LNCaP clone FGC (cell line): Measurements from ENCODE around the gene CYSRT1.

ENCODE experiments used
- DNase-seq: peaks from one replicate; pipeline ENCODE4 v3.0.0-alpha.2; 2011; ENCODE audit warnings: low read depth
- H3K4me3 ChIP-seq: 2 replicates; pipeline ENCODE4 v1.5.1; 2011; ENCODE audit warnings: mild to moderate bottlenecking, low read depth, low read length, control low read depth
- TF ChIP-seq, protein P1 (sequence below): IDR thresholded peaks from 2 replicates; pipeline ENCODE4 v1.5.1; 2012; ENCODE audit warnings: mild to moderate bottlenecking; ENCODE audit not compliant: control insufficient read depth, insufficient read depth; ENCODE audit errors: extremely low read depth

Gene CYSRT1

DNA sequence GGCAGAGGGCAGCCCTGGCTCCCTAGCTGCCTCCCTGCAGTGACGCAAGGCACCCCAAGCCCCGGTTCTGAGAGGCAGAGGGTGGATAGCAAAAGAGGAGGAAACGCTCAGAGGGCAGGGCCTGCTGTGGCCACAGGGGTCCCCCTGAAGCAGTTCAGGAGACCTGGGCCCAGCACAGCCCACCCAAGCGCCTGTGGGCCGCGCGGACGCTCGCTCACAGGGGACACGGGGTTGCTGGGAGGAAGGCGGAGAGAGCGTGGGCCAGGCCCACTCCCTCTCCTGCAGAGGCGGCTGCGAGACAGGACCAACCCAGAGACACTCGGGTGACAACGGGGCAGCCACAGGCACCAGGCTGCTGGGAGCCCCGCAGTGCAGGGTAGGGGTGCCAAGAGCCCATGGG, 45.2 kb upstream of the CYSRT1 start:
- DNase-seq = no peak
- TF ChIP-seq, protein P1, sequence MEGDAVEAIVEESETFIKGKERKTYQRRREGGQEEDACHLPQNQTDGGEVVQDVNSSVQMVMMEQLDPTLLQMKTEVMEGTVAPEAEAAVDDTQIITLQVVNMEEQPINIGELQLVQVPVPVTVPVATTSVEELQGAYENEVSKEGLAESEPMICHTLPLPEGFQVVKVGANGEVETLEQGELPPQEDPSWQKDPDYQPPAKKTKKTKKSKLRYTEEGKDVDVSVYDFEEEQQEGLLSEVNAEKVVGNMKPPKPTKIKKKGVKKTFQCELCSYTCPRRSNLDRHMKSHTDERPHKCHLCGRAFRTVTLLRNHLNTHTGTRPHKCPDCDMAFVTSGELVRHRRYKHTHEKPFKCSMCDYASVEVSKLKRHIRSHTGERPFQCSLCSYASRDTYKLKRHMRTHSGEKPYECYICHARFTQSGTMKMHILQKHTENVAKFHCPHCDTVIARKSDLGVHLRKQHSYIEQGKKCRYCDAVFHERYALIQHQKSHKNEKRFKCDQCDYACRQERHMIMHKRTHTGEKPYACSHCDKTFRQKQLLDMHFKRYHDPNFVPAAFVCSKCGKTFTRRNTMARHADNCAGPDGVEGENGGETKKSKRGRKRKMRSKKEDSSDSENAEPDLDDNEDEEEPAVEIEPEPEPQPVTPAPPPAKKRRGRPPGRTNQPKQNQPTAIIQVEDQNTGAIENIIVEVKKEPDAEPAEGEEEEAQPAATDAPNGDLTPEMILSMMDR = no peak
- H3K4me3 ChIP-seq = no peak overlapping the region

DNA sequence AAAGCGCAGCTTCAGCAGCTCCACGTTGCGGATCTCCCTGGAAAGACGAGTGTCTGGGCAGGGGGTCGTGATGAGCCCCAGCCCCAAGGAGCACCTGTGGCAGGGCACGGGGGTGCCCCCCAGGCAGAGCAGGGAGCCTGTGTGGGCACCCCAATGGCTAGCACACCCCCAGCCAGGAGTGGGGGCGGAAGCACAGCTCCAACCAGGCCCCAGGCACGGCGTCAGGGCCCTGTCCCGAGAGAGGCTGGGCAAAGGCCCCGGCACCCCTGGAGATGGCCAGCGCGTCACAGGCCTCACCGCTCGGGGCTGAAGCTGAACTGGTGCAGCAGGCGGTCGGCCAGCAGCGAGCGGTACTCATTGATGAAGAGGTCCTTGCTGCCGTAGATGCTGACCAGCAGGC, 44.5 kb upstream of the CYSRT1 start:
- DNase-seq = no peak
- TF ChIP-seq, protein P1 = no peak
- H3K4me3 ChIP-seq = no peak overlapping the region

DNA sequence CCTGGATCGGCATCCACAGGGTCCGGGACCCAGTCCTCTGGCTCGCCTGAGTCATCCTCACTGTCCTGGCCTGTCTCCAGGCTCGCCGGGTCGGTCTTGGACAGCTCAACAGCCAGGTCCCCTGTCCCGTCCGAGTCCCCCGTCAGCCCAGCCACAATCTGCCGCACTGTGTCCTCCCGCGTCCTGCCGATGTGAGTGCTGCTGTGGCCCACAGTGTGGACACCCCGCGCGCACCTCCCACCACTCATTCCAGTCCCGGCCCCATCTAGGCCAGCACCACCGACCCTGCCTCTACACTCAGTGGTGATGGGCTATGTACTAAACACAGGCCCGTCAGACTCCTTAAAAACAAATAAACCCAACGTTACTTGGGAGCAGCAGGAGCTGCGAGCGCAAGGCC, 43.3 kb upstream of the CYSRT1 start:
- no peak for DNase-seq
- no peak overlapping the region for H3K4me3 ChIP-seq
- TF ChIP-seq, protein P1 = no peak

DNA sequence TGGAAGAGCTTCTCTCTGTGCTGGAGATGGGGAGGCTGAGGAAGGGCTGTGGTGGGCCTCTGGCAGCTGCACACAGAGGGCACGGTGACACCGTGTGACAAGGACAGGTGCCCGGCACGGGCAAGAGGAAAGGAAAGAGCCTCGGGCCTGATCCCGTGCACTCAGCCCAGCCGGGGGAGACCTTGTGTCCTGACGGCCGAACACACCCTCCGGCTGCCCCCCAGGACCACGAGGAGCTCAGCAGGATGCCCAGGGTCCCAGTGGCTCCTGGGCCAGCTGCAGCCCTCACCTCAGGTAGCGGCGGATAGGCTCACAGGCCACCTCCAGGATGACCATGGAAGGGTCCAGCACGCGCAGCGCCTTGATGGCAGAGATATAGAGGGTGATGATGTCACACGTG, 42.1 kb upstream of the CYSRT1 start:
- H3K4me3 ChIP-seq = no peak overlapping the region
- TF ChIP-seq, protein P1 = no peak
- DNase-seq = no peak

DNA sequence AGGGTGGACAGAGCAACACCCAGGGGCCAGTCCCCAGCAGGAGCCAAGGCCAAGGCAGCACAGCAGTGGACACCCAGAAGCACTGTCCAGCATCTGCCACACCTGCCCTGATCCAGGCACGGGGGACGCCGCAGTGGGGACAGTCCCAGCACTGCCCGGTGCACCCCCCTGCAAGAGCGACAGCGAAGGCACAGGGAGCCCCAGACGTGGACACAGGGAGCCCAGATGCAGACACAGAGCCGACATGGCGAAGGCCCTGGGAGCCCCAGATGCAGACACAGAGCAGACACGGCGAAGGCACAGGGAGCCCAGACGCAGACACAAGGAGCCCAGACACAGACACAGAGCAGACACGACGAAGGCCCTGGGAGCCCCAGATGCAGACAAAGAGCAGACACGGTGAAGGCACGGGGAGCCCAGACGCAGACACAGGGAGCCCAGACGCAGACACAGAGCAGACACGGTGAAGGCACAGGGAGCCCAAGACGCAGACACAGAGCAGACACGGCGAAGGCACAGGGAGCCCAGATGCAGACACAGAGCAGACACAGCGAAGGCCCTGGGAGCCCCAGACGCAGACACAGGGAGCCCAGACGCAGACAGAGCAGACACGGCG, 40.9 kb upstream of the CYSRT1 start:
- no peak overlapping the region for H3K4me3 ChIP-seq
- no peak for DNase-seq
- TF ChIP-seq, protein P1 = no peak

DNA sequence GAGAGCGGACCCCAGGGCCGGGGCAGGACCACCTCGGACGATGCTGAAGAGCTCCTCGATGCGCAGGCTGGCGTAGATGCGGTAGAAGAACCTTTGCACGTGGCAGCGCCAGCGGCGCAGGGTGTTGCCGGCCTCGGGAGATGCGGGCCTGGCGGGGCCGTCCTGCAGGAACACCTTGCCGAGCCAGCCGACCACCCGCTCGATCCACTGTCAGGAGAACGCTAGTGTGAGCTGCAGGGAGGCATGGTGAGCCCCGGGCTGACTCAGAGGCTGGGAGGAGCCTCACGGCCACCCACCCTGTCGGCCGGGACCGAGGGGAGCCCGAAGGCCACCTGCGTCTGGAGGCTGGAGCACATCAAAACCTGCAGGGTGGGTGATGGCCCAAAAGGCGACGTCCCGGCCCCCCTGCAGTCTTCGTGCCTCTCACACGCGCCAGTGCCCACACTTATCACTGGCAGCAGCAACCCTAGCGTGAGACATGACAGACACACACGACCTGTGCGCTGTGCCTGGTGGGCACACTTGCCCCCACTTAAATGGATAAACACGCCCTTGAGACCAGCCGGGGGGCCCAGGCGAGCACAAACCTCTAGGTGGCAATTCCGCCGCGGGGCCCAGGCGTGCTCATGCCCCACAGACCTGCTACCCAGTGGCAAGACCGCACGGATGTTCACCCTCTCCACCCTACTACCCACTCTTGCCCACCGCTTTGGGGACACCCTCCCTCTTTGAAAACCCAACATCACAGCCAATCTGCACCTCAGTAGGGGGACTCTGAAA, 39.9 kb upstream of the CYSRT1 start:
- H3K4me3 ChIP-seq = no peak overlapping the region
- TF ChIP-seq, protein P1 = no peak
- no peak for DNase-seq

DNA sequence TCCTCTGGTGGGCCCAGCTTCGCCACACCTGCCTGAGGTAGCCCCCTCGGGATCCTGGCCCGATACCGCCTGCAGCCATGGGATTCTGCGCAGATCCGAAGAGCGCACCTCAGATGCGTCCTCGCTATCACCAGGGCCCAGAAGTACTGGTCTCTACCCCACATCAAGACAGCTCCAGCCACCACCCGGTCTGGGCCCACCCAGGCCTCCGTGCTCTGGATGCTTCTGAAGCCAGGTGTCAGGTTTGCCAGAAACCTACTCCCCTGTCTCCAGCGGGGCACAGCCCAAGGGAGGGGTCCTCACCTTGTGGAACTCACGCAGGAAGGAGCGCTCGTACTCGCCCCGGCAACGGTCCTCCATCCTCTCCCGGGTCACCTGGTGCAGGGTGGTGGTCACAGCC, 39.1 kb upstream of the CYSRT1 start:
- no peak for DNase-seq
- TF ChIP-seq, protein P1 = no peak
- no peak overlapping the region for H3K4me3 ChIP-seq
